Stimulated activated CD4-positive, alpha-beta T cell treated with anti-CD3 and anti-CD28 coated beads, Interleukin-15, amount 100 ng/mL, for 1 hour (primary cell): Measurements from ENCODE around the gene HOXC10.

Experiments
- DNase-seq, 2 donors: peaks; one replicate each; pipeline ENCODE4 v3.0.0-alpha.2; 2020; ENCODE audit warnings: low read depth in 1 of 2, low spot score in 1 of 2

HOXC10 gene

DNA sequence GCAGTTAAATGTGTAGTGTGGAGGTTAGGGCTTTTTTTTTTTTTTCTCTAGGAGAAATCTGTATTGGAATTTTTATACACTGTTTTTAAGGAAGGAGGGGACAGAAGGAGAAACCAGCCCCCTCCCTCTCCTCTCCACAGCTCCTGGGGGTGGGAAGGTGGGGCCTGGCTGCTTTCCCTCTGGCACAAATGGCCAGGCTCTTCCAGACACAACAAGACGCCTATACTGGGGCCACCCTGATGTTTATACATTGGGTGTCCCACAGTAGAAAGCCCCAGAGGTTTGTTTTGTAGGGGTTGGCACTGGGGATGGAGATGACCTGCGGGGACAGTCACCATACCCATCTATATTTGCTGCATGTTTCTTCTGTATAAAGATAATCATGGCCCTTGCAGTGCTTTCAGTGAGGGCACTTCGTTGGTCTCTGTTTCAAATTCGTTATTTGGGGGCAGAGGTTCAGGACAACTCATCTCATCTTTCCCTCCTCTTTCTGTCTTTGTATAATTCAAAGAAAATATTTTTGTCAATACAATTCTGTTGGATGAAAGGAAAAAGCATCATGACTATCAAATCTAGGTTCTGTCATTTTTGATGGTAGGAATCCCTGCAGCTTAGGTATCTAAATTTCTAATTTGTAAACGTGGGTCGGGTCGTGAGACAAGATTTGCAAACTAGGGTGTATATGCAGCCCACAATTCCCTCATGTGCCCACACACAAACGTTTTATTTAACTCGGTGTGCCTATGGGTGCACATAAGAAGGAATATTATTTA is 7.9 kb upstream of the HOXC10 start:
- no peak for DNase-seq

DNA sequence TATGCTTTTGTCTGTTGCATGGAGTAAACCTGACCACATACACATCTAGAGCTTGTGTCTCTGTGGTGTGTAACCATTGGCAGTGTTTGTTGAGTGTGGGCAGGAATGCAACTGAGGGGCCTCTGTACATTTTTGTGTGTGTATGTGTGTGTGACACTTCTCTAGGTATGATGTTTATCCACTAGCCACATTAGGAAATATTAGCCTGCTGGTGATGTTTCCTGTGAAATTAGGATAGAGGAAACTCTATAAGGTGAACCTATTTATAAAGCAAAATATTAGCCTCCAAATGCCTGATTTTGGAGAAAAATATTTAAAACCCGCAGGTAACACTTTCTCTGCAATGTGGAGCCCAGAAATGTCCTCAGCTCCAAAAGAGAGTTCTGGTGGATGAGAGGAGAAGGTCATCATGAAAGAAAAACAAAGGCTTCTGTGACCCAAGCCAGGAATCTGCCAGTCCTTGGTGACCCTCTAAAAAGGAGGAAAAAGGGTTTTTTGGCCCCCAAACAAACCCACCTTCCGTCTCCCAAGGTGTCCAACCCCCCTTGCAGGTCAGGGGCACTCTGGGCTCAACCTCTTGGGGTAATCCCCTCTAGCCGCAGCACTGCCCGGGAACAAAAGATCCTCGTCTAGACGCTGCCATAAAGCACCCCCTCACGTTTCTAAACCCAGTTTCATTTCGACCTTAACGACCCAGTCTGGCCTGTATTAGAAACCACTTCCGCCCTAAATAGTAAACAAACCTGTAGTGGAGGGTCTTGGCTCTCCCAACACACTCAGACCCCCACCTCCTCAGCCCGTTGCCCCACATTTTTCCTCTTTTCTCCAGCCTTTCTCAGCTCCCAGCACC is 7.1 kb upstream of the HOXC10 start:
- DNase-seq, result no peak

DNA sequence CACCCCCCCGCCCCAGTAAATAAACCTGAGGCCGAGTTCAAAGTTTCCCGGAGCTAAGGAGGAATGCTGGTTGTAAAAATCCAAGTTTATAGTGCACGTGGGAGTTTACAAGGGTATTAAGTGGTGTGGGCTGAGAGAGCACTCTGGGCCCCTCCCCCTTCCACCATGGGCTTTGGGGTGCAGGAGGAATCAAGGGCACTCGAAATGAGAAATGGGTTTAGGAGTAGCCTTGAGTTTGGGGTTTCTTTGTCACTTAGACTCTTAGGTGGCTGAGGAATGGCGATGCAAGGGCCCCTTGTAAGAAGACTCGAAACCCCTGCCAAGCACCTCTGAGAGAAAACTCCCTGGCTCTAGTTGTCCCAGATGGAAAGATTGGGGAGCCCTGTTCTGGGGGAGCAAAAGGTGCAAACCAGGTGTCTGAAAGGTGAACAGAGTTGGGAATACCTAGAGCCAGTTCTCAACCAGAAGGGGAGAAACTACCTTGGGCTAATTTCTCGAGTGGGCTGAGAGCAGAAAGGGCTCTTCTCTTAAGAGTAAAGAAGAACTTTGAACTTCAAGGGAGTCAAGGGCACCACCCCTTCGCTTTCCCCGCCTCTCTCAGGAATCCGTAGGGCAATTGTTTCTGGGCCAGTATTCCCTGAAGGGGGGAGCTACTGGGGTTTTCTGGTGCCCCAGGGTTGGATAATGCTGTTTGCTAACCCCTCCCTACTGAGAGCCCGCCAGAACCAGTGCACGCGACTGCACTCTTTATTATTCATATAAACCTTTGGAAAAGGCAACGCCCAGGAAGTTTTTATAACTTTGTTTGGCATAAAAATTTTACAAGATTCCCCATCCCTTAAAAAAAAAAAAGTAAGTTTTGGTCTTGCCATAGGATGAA is 6.2 kb upstream of the HOXC10 start:
- DNase-seq, result no peak

DNA sequence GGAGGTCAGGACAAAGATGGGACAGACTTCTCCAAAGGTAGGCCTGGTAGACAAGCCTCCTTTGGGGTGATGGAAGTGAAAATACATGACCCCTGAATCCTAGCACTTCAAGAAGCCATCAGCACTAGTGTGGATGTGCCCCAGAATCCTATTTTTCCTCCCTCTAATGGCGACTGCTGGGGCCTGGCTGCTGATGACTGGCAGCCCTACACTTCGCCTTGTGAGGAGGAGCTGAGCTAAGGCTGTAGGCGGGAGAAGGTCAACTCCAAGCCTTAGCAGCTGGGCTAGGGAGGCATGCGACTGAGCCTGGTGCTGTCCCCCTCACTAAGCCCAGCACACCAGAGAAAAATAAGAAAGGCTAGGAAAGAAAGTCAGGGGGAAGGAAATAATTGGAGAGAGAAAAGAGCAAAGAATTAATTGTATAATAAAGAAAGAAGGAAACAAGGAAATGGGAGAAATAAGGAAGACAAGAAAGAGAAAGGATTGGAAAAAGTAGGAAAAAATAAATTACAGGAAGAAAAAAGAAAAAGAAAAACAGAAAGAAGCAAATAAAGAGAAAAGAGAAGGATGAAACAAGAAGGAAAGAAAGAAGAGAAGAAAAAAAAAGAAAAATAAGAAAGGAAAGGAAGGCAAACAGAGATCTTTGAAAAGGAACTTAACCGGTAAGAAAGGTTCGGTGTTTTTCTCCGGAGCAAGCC is 4.7 kb upstream of the HOXC10 start:
- DNase-seq, result no peak

DNA sequence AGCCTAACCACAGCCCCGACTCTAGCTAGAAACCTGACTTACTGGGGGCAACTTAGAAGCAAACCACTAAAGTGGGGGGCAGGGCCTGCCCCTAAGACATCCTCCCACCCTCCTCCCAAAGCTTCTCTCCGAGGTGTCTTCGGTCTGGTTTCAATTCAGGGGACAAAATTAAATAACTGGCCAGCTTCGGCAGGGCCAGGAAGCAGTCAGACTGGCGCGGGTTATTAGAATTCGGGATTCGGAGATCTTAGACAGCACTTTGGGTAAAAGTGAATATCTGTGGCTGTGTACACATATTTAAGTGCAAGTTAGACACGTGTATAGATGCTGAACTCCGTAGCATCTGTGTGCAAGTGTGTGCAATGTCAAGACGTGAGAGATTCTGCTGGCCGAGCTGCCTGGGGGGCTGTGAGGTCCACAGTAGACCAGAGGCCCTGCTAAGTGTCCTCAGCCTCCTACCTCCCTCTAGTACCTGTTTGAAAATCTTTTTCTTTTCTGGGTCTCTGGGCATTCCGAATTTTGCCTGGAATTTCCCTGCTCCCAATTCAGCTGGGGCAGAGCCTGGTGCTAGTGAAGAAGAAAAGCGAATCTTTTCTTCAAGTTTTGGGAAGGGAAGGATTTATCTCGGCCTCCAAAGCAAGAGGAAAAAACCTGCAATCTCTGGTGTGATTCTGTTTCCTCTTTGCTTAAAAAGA is 4.0 kb upstream of the HOXC10 start:
- DNase-seq, result no peak

DNA sequence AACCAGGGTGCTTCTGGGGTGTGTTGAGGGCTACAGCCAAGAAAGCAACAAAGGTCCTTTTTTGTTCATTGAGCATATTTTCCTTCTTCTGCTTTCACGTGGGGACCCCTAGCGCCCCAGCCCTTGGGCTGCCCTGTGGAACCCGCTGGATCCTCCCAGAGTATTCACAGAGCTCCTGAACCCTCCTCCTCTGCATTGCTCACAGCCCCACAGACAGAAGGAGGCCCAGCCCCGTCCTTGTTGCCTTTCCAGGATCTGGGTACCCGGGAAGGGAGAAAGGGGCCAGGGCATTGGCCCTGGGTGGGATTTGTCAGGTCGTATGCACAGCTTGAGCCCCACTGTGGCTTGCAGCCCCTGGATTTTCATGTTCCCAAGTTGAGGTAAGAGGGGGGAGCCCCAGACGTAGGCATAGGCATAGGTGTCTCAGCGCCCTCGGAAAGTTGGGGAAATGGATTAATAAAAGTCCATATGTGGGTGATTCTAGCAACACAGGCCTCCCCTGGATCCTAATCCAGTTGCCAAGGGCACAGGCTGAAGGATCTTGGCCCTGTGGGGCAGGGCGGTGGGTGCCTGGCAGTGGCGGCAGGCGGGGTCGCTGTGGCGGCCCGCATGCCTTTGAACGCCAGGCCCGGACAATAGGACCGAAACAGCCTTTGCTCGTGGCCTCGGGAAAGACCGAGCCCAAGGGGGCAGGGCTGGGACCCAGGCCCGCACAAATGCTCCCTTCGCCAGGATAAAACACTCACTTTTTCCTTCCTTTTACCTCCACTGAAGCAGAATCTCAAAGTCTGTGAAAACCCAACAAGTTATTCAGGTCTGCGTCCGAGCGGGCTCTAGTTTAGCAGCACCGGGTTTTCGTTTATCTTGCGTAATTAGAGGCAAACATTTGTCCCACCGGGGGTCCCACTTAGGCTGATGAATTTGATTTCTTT is 3.0 kb upstream of the HOXC10 start:
- DNase-seq, result no peak

DNA sequence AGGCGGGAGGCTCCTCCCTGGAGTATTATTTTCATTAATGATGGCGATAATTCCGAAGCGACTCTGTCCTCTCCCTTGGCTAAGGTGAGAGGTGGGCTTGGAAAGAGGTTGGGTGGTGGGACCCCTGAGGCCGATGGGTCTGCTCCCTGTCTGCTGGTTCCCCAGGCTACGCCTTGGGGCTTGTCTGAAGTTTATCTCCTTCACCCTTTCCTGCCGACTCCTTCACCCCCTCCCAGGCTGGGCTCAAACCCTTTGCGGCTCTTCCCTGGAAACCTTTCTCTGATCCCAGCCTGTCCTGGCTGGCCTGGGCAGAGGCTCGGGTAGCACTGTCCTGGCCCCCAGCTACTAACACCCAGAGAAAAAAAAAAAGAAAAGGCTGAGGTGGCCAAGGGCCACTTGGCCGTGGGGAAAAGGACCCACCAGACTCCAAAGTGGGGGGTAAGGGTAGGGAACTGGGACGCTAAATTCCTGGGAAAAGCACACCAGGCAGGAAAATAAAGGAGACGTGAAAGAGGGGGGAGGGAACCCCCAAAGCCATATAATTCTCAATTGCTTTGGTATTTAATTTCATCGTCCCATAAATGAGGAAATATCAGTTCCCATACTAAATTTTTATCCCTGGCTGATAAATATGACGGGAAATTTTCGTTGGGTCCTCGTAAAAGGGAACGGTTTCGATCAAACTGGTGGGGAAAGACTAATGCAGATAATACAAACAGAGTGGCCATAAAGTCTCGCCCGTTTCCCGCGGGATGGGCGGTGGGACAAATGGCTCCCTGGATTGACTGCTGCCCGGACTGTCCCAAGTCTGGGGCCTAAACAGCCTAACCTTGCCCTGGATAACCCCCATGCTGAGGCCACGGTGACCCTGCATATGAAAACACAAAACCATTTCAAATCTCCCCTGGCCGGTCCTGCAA is 2.0 kb upstream of the HOXC10 start:
- DNase-seq, result no peak

DNA sequence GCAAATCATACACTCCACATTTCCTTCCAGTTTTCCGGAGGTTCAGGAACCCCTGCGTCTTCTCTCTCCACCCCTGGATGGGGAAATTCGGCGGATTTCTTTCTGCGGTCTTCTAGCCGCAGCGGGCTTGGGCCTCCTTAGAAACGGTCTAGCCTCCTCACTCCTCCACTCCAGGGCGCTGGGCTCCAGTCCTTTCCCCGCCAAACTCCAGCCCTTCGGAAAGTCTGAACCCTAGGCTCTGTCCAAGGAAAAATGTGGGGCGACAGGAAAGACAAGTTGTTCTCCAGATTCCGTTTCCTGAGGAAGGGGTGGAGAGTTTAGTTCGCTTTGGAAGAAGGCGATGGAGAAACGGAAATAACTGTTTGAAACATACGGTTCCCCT is 1.4 kb upstream of the HOXC10 start:
- DNase-seq, result no peak

DNA sequence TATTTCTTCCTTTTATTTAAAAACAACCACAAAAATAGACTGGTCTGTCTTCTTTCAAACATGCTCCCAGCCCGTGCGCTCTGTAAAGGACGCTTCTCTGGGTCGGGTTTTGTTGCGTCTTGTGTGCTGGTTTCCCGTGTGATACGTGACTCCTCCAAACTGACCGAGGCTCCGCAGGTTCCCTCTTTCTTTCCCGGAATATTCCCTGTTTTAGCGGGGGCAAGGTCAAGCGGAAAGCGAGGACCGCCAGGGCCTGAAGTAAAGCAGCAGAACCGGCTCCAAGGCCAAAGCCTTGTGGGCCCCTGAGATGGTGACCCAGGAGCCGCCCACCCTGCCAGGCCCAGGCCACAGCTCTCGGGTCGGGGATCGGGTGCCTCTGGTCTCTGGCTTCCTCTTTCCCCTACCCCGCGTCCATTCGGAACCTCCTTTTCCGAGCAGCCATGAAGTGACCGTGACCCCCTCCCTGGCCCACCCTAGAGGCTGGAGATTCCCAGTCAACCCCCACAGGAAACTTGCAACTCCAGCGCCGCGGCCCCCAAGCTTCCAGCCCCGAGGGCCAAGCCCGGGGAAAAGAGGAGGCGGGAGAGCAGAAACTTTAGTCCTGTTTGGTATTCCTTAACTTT is 885 bp upstream of the HOXC10 start:
- no peak for DNase-seq

DNA sequence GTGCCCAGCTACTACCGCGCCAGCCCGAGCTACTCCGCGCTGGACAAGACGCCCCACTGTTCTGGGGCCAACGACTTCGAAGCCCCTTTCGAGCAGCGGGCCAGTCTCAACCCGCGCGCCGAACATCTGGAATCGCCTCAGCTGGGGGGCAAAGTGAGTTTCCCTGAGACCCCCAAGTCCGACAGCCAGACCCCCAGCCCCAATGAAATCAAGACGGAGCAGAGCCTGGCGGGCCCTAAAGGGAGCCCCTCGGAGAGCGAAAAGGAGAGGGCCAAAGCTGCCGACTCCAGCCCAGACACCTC is 697 bp downstream of the HOXC10 start:
- DNase-seq, result no peak

DNA sequence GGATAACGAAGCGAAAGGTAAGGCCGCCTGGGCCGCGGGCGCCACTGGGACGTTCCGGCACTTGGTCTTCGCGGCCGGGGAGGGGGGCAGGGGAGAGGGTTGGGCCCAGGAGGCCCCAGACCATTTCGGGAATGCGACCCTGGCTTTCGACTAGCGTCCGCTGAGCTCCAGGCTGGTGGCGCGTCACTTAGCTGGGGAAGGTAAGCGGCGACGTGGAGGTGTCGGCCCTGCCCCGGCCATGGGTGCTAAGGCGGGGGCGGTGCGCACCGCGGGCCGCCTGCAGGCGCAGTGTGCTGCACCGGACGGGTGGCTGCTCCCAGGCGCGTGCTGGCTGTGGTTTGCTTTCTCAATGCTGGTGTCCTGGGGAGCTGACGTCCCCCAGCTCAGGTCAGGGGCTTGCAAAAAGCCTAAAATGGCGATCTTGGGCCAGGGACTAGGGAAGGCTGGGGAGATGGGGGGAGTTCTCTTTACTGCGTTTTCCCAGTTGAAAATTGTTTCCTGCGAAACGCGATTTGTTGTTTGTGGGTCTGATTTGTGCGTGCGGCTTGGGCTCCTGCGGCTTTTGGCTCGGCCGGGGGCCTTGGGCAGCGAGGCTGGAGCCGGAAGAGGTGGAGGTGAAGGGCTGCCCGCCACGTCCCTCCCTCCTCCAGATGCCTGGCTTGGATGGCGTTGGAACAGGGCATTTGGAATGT is 1.2 kb downstream of the HOXC10 start:
- DNase-seq, result no peak

DNA sequence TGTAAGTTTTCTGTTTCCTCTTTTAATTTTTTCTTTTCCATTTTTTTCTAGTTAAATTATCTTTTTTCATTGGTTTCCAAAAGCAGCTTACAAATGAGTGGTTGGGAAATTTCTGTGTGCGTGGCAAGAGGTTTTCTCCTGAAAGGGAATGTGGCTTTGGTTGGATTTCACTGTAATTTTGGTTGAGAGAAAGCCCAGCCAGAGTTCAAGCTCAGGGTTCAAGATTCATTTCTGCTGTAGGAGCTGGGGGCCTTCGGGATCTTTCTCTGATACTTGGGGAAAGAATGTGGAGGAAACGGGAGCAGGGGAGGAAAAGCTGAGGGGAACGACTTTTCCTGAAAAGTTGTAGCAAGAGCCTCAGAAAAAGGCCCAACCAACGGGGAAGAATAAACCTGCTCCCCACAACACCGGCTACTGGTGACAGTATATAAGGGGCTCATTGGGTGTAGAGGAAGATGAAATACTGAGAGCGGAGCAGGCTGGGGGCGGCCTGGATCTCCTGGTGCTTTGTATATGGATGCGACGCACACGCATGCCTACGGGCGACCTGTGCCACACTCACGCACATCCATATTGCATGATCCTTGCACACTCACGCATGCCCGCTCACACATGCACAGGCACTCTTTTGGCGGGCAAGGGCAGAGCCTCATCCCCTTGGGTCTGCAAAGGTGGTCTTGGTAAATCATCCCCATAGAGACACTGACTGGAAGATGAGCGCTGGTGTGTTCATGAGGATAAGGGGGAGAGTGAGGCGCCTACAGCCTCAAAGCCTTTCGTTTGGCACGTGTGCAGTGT is 1.9 kb downstream of the HOXC10 start:
- no peak for DNase-seq

DNA sequence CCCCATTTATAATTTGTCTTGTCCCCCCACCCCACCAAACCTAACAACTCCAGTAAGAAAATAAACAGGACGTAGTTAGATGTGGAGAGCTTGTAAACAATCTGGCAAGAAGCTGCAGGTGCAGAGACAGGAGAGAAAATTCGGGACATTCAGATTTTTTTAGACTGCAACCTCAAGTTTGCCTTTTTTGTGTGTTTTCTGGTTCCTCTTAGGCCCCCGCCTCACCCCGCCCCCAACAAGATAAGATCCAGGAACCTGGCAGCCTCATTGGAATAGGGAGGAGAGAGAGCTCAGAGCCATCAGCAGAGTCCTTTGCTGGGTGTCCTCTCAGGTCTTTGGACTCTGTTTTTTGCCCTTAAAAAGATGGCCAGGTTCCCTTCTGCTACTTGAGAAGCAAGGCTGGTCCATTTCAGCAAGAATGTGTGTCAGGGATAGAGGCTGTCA is 2.9 kb downstream of the HOXC10 start:
- no peak for DNase-seq

DNA sequence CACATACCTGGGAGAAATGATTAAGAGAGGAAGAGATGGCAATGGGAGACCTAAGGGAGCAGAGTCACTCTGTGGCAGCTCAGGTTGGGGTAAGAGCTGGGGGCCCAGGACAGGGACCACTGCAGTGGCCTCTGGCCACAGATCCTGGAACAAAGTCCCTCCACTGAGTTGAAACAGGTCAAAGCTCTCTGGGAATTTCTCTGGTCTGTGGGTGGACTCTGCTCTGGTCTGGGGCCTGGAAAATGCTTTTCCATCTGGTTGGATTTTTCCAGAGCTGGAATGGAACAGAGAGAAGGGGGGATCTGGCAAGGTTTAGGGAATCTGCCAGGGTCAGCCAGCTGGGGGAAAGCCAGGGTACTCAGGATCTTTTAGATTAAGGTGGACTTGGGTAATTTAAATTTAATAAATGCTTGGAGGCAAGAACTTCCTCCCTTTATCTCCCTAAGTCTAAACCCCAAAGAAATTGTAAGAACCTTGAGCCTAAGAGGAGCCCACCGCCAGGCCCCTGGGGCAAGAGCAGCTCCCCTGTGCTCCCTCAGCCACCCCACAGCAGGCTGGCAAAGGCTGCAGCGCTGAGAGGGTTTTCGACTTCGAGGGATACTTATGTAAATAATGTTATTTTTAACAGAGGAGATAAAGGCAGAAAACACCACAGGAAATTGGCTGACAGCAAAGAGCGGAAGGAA is 3.7 kb downstream of the HOXC10 start:
- no peak for DNase-seq

DNA sequence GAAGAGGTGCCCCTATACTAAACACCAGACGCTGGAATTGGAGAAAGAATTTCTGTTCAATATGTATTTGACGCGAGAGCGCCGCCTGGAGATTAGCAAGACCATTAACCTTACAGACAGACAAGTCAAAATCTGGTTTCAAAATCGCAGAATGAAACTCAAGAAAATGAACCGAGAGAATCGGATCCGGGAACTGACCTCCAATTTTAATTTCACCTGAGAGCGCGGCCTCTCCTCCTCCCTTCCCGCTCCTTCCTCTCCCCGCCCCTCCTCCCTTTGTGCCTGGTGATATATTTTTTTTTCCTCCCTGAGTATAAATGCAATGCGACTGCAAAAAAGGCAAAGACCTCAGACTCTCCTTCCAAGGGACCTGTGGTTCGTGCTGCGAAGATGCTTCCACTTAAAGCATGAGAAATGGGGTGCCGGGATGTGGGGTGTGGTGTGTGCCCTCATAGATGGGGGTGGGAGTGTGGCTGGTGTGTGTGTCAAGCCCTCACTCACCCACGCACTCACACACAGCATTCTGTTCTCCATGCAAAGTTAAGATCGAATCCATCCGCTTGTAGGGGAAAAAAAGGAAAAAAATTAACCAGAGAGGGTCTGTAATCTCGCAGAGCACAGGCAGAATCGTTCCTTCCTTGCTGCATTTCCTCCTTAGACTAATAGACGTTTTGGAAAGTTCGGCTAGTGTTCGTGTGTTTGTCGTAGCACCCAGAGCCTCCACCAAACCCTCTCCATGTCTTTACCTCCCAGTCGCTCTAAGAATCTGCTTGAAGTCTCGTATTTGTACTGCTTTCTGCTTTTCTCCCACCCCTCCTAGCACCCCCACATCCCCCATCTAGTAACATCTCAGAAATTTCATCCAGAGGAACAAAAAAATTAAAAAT is 4.5 kb downstream of the HOXC10 start:
- no peak for DNase-seq
